HG03097 (cell line): ENCODE measurements around the gene NHLRC4.

ENCODE experiments used
- ATAC-seq: cut with Tn5 transposase; IDR thresholded peaks from one replicate; pipeline ENCODE4 v1.9.1; 2021; ENCODE audit not compliant: unreplicated experiment, low FRiP score

Gene NHLRC4

GRCh38 chr16:564690-565418 lies 2.0 kb upstream of the NHLRC4 start:
- ATAC-seq: no peak

GRCh38 chr16:565419-566330 lies 1.1 kb upstream of the NHLRC4 start:
- no peak for ATAC-seq

- no peak for ATAC-seq
Measured at GRCh38 chr16:567373-568256, 810 bp downstream of the NHLRC4 start.

- no peak for ATAC-seq
Measured at GRCh38 chr16:568401-569258, 1.8 kb downstream of the NHLRC4 start.

- no peak for ATAC-seq
Measured at GRCh38 chr16:569445-570254, 2.8 kb downstream of the NHLRC4 start, which contains the start of gene PIGQ. PIGQ (plus strand) TSS chr16:569968; CDS start chr16:574075, 4,107 bp downstream.

DNA sequence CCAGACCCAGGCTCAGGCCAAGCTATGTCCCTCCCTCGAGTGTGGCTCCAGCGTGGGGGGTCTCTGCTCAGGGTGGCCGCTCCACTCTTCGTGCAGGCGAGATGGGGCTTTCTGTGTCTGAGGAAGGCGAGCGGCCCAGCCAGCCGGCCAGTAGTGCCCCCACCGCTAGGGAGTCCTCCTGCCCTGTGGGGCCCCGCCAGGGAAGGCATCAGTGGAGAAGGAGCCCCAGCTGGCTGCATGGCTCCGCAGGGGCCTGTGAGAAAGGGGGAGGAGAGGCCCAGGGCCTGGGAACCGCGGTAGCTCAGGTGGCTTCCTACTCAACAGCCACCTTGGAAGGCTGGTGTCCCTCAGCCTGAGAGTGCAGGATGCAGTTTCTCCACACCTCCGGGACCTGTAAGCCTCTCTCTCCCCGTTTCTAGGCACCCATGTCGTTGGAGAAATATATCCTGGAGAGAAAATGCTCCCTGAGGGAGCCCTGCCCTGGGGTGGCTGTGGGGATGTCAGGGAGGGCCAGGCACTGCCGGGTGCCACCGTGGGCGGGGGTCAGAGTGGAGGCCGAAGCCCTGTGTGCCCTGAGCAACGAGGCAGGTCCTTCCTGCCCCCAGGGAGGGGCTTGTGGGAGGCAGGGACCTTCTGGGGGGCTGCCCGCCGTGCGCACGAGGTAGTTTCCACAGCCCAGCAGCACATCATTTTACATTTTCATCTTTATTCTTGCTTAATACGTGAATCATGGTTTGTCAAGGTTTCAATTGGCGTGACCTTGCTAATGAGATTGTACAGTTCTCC lies 6.3 kb downstream of the NHLRC4 start:
- no peak for ATAC-seq

DNA sequence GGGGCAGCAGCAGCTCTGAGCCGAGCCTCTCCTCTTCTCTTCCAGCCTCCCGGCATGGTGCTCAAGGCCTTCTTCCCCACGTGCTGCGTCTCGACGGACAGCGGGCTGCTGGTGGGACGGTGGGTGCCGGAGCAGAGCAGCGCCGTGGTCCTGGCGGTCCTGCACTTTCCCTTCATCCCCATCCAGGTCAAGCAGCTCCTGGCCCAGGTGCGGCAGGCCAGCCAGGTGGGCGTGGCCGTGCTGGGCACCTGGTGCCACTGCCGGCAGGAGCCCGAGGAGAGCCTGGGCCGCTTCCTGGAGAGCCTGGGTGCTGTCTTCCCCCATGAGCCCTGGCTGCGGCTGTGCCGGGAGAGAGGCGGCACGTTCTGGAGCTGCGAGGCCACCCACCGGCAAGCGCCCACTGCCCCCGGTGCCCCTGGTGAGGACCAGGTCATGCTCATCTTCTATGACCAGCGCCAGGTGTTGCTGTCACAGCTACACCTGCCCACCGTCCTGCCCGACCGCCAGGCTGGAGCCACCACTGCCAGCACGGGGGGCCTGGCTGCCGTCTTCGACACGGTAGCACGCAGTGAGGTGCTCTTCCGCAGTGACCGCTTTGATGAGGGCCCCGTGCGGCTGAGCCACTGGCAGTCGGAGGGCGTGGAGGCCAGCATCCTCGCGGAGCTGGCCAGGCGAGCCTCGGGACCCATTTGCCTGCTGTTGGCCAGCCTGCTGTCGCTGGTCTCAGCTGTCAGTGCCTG lies 7.4 kb downstream of the NHLRC4 start:
- ATAC-seq: no peak

GRCh38 chr16:575354-576196 lies 8.8 kb downstream of the NHLRC4 start:
- ATAC-seq: no peak

DNA sequence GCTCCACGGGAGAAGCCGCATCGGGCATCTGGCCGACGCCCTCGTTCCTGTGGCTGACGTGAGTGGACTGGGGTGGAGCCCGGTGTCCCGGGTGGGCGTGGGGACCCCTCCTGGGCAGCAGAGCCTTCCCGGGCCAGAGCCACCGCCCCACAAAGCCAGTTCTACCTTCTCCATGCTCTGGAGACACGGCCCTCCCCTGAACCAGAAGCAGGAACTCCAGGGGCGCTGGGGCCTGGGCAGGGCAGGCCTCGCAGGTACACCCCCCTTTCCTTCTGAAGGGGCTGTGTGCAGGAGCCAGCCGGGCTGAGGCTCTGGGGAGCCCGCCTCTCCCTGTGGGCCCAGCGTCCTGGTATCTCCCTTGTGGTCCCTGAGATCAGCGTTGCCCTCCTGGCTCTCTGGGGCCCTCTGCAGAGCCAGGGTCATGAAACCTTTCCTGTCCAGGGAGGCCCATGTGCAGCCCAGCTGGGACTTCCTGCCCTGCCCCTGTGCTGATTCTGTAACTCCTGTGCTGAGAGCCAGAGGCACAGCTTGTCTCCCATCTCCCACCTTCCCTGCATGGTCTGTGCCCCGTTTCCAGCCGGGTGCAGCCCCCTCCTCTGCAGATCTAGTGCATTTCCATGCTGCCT lies 9.5 kb downstream of the NHLRC4 start:
- ATAC-seq: no peak

DNA sequence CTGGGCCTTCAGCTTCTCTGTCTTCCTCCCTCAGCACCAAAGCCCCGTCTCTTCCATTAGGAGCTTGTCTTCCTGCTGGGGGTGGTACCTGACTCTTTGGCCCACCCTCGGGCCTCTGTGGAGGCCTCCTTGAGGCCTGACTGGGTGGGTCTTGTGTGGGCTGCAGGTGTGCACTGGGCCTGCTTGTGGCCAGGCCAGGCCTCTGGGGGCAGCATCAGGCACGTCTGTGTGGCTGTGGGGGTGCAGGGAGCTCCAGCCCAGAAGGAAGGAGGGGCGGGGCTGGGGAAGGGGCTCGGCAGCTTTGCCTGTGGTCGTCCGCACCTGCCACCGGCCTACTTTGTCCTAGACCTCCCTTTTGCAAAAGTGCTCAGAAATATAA lies 10.0 kb downstream of the NHLRC4 start:
- ATAC-seq: no peak

GRCh38 chr16:577796-578195 lies 11.0 kb downstream of the NHLRC4 start:
- no peak for ATAC-seq

DNA sequence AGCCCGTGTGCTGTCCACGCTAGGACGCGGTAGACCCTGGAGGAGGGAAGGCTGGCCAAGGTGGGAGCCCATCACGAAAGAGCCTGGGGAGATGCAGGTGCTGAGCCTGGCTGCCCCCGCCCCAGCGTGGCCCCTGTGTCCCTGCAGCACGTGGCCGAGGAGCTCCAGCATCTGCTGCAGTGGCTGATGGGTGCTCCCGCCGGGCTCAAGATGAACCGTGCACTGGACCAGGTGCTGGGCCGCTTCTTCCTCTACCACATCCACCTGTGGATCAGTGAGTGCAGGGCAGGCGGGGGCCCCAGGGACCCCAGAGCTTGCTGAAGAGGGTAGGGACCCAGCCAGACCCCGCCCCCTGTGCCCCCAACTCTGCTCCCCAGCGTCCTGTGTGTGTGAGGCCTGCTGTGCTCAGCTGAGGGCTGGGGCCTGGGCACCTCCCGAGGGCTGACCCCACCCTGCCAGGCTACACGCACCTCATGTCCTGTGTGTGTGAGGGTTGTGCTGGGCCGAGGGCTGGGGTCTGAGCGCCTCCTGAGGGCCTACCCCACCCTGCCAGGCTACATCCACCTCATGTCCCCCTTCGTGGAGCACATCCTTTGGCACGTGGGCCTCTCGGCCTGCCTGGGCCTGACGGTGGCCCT lies 11.5 kb downstream of the NHLRC4 start:
- ATAC-seq: no peak

DNA sequence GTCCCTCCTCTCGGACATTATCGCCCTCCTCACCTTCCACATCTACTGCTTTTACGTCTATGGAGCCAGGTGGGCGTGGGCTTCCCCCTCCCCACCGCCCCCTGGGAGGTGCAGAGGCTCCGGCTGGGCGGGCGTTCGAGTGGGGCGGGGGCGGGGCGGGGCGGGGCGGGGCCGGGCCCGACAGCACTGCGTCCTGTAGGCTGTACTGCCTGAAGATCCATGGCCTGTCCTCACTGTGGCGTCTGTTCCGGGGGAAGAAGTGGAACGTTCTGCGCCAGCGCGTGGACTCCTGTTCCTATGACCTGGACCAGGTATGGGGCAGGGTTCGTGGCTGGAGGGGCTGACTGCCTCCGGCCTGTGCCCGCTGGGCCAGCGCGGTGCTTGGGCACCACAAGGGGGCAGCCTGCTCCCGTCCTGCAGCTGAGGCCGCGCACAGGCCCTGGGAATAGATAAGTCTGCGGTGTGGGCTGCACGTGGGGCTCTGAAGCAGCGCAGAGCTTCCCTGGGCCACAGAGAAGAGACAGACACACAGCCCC lies 12.1 kb downstream of the NHLRC4 start:
- no peak for ATAC-seq

- no peak for ATAC-seq
Measured at GRCh38 chr16:580141-580945, 13.5 kb downstream of the NHLRC4 start.
